ENCODE measurements around the gene DRAM2. TPM values are rescaled to one million over a fixed set of nuclear protein-coding genes. Genes with fewer than 3 reads are reported as not detected.

DRAM2 gene
- total and polyA plus RNA-seq, 2 of the 13 experiments (the other 11 are each of a cell fraction or from before 2014, with no cell fraction given), result 33.2 to 123 TPM

- TF ChIP-seq BCL3 (CRISPR knock-in tag; IDR thresholded peaks at IDR 0.05) (peak; percentile 81; the same call in 1 of the 2 replicates), ZBTB38 (CRISPR knock-in tag; IDR thresholded peaks at IDR 0.05) (no peak), PAXIP1 (CRISPR knock-in tag; conservative IDR thresholded peaks at IDR 0.05) (peak; percentile 26; the same call in 1 of the 2 replicates), STAT6 (CRISPR knock-in tag; IDR thresholded peaks at IDR 0.05; ENCODE audit: borderline replicate concordance) (peak; percentile 28; the same call in 1 of the 2 replicates), POLR2AphosphoS2 (IDR thresholded peaks at IDR 0.05; ENCODE audit: low read depth, low read length) (no peak), ZNF644 (CRISPR knock-in tag; IDR thresholded peaks at IDR 0.05; ENCODE audit: low read depth) (no peak), PTBP1 (IDR thresholded peaks at IDR 0.05; ENCODE audit: low read depth, low read length, poor library complexity, severe bottlenecking) (no peak), MATR3 (CRISPR knock-in tag; IDR thresholded peaks at IDR 0.05) (no peak), CEBPZ (IDR thresholded peaks at IDR 0.05; ENCODE audit: low read length) (no peak), IRX3 (CRISPR knock-in tag; IDR thresholded peaks at IDR 0.05; ENCODE audit: borderline replicate concordance, low read depth) (peak; percentile 22; the same call in 1 of the 2 replicates), GABPA (IDR thresholded peaks at IDR 0.05; ENCODE audit: low read depth, low read length) (no peak), GABPA (CRISPR knock-in tag; IDR thresholded peaks at IDR 0.05; ENCODE audit: low read depth) (peak; percentile 8), ZNF510 (CRISPR knock-in tag; IDR thresholded peaks at IDR 0.05; ENCODE audit: low read depth) (no peak), RFXAP (CRISPR knock-in tag; IDR thresholded peaks at IDR 0.05; ENCODE audit: borderline replicate concordance) (no peak; the same call in 1 of the 2 replicates), ZNF749 (CRISPR knock-in tag; IDR thresholded peaks at IDR 0.05; ENCODE audit: borderline replicate concordance) (no peak), ZSCAN22 (CRISPR knock-in tag; IDR thresholded peaks at IDR 0.05) (no peak), PBX2 (CRISPR knock-in tag; IDR thresholded peaks at IDR 0.05) (no peak)
Observed at GRCh38 chr1:111139956-111140679, at the start of gene DRAM2, which contains the start of gene CEPT1 (continued).
